Astrocyte of the hippocampus (primary cell): ENCODE measurements around the gene IBA57.
"Not testable (repeated sequence)": the region's sequence is repeated elsewhere in the genome, so short reads cannot be mapped to it uniquely, and the experiment has no call there.

Experiments
- DNase-seq: peaks from one replicate; pipeline ENCODE4 v3.0.0; 2011; ENCODE audit warnings: low read depth, low spot score

Gene IBA57

DNA sequence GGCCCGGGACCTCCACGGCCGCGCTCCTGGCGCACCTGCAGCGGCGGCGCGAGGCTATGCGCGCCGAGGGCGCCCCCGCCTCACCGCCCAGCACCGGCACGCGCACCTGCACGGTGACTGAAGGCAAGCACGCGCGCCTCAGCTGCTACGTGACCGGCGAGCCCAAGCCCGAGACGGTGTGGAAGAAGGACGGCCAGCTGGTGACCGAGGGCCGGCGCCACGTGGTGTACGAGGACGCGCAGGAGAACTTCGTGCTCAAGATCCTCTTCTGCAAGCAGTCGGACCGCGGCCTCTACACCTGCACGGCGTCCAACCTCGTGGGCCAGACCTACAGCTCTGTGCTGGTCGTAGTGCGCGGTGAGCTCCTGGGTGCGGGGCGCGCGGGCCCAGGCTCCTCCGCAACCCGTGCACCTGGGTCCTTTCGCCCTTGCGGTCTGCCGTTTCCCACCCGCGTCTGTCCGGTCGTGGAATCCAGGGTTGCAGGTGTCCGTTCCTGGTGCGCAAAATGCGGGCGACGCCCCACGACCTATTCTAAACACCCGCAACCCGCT, 46.9 kb downstream of the IBA57 start:
- no peak for DNase-seq

DNA sequence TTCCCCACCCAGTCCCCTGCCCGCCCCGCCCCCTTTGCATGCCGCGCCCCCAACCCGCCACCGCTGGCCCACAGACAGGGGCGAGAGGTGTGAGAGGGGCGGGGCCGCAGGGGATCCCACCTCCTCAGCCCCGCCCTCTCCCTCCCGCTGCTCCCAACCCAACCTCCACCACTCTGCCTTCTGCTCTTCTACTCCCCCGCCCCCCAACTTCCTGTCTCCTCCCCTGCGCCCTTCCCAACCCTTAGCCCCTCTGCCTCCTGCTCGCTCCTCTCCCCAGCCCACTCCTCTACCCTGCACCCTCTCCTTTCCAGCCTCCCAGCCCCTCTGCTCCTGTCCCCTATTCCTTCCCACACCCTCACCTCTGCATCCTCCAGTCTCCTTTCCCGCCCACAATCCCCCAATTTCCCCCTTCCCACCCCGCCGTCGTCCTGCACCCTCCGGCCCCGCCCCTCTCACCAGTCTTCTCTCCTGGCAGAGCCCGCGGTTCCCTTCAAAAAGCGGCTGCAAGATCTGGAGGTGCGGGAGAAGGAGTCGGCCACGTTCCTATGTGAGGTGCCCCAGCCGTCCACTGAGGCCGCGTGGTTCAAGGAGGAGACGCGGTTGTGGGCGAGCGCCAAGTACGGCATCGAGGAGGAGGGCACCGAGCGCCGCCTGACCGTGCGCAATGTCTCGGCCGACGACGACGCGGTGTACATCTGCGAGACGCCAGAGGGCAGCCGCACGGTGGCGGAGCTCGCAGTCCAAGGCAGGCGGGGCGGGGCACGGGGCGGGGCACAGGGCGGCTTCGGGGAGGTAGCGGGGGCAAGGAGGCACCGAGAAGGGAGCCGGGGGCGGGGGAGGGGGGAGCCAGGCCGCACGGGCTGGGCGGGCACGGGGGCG, 47.6 kb downstream of the IBA57 start:
- peak; percentile 93 for DNase-seq

DNA sequence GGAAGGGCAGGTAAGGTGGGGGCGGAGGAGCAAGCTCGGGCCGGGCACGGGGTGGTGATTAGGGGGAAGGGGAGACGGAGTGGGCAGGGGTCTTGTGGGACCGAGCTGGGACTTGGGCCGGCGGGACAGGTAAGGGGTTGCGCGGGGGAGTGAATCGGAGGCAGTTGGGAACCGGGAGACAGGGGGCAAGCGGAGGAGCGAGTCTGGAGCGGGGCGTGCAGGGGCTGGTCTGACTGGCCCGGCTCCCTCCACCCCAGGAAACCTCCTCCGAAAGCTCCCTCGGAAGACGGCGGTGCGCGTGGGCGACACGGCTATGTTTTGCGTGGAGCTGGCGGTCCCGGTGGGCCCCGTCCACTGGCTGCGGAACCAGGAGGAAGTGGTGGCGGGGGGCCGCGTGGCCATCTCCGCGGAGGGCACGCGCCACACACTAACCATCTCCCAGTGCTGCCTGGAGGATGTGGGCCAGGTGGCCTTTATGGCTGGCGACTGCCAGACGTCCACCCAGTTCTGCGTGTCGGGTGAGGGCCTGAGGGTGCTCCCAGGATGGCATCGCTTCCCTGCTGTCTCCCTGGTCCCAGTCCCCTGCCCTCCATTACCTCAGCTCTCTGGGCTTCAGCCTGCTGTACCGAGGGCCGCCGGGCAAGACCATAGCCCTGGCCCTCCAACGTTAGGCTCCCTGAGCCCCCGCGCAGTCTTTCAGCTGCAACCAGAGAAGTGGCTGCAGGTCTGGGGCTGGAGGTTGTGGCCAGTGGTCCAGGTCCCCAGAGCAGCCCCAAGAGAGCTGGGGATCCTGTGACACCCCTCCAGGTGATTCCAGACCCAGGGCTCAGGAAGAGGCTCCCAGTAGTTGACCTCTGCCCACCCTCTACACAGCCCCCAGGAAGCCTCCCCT, 48.6 kb downstream of the IBA57 start:
- DNase-seq, result no peak

DNA sequence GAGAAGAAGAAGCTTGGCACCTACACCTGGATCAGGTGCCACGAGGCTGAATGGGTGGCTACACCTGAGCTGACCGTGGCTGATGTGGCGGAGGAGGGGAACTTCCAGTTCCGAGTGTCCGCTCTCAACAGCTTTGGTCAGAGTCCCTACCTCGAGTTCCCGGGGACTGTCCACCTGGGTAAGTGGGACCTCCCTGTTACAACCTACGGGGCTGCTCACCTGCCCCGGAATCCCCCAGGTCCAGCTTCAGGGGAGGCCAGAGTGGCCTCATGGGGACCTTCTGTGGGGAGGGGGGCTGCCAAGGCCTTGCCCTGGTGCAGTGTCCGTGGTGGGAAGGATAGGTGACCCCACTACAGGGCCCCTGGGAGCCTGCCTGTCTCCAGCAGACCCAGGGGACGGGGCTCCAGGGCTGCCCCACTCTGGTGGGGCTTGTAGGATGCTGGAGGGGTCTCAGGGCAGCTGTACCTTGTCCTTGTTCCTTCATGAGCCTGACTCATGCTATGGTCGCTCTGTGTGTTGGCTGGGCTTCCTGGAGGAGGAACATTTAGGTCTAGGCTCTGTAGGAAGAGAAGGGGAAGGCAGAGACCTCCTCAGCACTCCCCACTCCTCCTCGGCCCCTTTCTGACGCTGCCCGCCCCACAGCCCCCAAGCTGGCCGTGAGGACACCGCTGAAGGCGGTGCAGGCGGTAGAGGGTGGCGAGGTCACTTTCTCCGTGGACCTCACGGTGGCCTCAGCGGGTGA, 49.5 kb downstream of the IBA57 start:
- DNase-seq, result no peak

DNA sequence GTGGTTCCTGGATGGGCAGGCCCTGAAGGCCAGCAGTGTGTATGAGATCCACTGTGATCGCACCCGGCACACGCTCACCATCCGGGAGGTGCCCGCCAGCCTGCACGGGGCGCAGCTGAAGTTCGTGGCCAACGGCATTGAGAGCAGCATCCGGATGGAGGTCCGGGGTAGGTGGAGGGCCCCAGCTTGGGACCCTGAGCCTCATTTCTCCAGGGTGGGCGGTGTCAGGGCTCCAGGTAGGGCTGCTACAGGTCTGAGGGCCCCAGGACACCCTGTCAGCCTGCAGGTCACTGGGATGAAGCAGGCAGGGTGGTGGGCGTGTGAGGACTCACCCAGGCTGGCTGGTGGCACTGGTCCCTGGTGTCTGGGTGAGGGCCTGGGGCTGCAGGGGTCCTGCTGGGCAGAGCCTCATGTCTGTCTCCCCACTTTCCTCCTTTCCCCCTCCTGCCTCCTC, 50.1 kb downstream of the IBA57 start:
- DNase-seq, result no peak

DNA sequence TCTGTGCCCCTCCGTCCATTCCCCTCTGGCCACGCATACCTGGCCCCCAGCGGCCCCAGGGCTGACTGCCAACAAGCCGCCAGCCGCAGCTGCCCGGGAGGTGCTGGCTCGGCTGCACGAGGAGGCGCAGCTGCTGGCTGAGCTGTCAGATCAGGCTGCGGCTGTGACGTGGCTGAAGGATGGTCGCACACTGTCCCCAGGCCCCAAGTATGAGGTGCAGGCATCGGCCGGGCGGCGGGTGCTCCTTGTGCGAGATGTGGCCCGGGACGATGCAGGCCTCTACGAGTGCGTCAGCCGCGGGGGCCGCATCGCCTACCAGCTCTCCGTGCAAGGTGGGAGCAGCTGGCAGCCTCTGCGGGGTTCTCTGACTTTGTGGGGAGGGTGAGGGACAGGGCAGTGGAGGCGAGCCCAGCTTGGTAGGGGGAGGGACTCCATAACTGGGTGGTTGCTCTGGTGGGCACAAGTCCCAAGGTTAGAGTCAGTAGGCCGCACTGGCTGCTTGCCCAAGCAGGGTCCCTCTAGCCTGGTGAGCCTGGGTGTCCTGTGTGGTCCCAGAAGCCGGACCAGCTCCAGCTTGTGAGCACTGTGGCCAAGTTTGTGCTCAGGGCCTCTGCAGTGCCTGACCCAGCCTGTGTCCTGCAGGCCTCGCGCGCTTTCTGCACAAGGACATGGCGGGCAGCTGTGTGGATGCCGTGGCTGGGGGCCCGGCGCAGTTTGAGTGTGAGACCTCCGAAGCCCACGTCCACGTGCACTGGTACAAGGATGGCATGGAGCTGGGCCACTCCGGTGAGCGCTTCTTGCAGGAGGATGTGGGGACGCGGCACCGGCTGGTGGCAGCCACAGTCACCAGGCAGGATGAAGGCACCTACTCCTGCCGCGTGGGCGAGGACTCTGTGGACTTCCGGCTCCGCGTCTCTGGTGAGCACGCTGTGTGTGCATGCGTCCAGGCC, 51.0 kb downstream of the IBA57 start:
- no peak for DNase-seq

DNA sequence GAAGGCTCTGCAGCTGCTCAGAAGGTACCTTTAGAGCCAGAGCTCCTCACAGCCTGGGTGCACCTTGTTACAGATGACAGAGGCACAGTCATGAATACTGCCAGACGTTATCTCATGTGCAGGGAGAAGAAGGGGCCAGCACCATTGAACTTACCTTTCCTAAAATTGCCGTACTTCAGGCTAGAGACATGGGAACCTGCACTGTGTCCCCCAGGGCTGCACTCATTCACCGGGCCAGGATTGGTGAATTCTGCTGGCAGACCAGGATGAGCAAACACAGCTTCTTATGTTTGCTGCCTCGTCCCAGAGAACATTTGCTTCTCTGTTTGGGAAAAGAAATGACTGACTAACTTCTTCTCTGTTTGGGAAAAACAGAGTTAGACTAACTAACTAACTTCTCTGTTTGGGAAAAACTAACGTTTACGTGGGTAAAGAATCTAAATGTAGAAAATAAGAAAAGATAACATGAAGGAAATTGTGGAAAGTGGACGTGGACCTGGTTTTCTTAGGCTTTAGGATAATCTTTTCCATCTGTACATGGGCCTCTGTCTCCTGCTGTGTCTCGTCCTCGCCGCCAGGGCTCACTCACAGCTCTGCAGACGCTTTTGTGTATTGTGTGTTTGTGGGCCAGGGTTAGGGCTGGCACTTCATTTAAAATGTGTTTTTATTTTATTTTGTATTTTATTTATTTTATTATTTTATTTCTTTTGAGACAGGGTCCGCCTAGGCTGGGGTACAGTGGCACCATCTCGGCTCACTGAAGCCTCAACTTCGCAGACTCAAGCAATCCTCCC, 52.1 kb downstream of the IBA57 start:
- no peak for DNase-seq

DNA sequence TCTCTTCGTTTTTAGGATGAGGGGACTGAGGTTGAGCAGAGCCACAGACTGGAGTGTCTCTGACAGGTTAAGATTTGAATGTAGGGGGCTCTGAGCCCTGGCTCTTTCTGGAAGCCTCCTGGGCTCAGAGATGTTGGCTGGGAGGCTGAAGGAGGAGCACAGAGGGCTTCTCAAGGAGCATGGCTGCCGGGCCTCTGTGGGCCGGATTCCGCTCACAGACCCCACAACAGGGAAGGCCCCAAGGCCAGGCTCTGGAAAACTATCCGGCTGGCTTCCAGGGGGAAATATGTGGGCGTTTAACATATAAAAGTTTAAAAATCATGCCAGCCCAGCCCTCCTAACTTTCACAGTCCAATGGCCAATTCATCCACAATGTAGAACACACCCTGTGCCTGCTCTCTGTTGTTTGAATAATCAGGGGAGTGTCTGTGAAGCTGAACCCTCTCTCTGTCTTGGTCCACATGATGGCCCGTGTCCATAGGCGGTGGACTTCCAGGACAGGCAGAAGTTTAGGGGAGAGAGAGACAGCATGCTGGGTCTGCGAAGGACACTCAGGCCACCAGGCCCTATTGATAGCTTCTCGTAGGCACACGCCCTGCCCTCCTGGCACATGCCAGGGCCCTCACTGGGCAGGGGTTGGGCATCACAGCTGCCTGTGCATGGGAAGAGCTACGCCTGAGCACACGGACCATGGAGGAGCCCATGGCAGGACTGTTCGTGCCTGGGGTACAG, 53.1 kb downstream of the IBA57 start:
- no peak for DNase-seq

- no peak for DNase-seq
Measured at GRCh38 chr1:228219245-228219961, 53.8 kb downstream of the IBA57 start.

GRCh38 chr1:228219962-228220780, 54.6 kb downstream of the IBA57 start:
- DNase-seq, result no peak

GRCh38 chr1:228221097-228221496, 55.5 kb downstream of the IBA57 start:
- not testable (repeated sequence) for DNase-seq

DNA sequence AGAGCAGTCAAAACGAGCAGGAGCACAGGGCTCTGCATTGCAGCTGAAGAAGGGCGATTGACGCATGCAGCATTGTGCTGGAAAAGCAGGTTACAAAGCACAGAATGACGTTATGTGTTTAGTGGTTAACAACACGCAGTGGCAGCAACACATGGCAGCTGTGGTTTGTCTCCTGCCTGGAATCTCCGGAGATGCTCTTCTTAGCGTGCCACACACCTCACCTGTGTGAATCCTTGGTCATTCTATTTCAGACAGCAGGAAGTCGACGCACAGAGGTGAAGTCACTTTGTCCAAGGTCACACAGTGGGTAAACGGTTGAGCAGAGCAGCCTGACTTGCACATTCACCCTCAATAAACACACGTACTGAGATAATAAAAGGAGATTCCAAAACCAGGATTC, 56.9 kb downstream of the IBA57 start:
- no peak for DNase-seq

DNA sequence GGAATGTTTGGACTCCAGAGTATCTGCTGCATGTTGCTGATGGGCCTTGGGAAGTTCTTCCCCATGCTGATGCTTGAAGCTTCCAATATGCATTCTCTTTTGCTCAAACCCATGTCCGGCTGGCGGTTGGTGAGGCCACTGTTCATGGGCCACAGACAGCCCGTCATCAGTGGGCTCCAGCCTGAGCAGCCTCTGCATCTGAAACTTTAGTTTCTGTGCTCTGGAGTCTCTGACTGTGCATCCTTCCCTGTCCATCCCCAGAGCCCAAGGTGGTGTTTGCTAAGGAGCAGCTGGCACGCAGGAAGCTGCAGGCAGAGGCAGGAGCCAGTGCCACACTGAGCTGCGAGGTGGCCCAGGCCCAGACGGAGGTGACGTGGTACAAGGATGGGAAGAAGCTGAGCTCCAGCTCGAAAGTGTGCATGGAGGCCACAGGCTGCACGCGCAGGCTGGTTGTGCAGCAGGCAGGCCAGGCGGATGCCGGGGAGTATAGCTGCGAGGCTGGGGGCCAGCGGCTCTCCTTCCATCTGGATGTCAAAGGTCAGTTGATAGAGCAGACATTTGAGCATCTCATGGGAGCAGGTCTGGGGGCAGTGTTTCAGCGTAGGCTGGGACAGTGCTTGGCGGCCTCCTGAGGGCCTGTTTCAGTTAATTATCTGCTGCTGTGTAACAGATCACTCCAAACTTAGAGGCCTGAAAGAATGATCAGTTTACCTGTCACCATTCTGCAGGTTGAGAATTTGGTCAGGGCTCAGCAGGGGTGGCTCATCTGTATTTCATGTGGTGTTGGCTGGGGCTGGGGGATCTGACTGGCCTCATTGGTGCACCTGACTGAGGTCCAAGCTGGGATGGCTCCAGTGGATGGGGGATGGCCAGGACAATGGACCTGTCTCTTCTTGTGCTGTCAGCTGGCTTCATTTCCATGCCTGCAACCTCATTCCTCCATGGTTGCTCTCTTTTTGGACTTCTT, 58.9 kb downstream of the IBA57 start:
- no peak for DNase-seq

GRCh38 chr1:228225165-228225710, 59.6 kb downstream of the IBA57 start:
- no peak for DNase-seq

DNA sequence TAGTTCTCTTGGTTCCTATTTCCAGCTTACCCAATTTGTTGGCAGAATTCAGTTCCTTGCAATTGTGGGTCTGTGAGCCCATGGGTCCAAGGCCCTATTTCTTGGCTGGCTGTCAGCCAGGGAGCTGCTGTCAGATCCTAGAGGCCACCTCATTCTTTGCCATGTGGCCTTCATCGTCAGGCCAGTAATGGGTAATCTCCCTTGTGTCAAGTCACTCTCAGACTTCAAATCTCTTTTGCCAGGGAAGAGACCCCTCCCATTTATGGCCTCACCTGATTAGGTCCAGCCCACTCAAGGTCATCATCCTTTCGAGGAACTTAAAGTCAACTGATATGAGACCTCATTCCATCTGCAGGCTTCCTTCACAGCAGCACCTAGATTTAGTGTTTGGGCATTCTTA, 60.1 kb downstream of the IBA57 start:
- no peak for DNase-seq
